Caco-2 (cell line): ENCODE results near the gene TSPAN9. TPM values are rescaled to one million over a fixed set of nuclear protein-coding genes. Genes with fewer than 3 reads are reported as not detected.

Experiments
- BruUV-seq: library from RNA; stranded (reverse); fragments of 400-500 nt; replicated peaks from 2 replicates; lab custom pipeline; 2021; lab: Mats Ljungman, UMichigan
- CTCF ChIA-PET: fragments of 300-600 bp; sonication (Branson Sonifier 250); formaldehyde crosslinking; loops from one replicate; lab custom pipeline; 2022; ENCODE audit warnings: antibody characterized with exemption; lab: Charles Lee
- POLR2A ChIA-PET: fragments of 300-600 bp; sonication (Branson Sonifier 250); formaldehyde crosslinking; loops from one replicate; lab custom pipeline; 2022; ENCODE audit warnings: antibody characterized with exemption; lab: Charles Lee
- DNase-seq, 2 experiments: peaks; one replicate each; pipeline versions ENCODE4 v3.0.0 to v3.0.0-alpha.2; 2020 to 2022
- H3K27me3 ChIP-seq: replicated peaks from 2 replicates; pipeline ENCODE4 v1.6.0; 2011; ENCODE audit warnings: low read length; ENCODE audit not compliant: control insufficient read depth, insufficient read depth
- H3K36me3 ChIP-seq: 2 replicates; pipeline ENCODE4 v1.5.1; 2011; ENCODE audit warnings: low read length; ENCODE audit not compliant: control insufficient read depth, insufficient read depth
- H3K4me1 ChIP-seq: fragments of 250-450 bp; sonication (Bioruptor Pico); 2 replicates; pipeline ENCODE4 v1.5.1; 2020; ENCODE audit warnings: mild to moderate bottlenecking
- H3K4me3 ChIP-seq: 2 replicates; pipeline ENCODE4 v1.5.1; 2011; ENCODE audit warnings: low read depth, mild to moderate bottlenecking, control low read depth, low read length
- H3K9me3 ChIP-seq: fragments of 250-450 bp; sonication (Bioruptor Pico); 2 replicates; pipeline ENCODE4 v1.5.1; 2020; ENCODE audit warnings: mild to moderate bottlenecking, moderate library complexity
- H3K27ac Mint-ChIP-seq: one replicate; pipeline ENCODE4 v1.8.0; 2022; ENCODE audit warnings: mixed read lengths; ENCODE audit not compliant: unreplicated experiment
- H3K27me3 Mint-ChIP-seq: one replicate; pipeline ENCODE4 v1.8.0; 2022; ENCODE audit warnings: mixed read lengths; ENCODE audit not compliant: insufficient read depth, unreplicated experiment
- H3K36me3 Mint-ChIP-seq: one replicate; pipeline ENCODE4 v1.8.0; 2022; ENCODE audit warnings: mild to moderate bottlenecking, mixed read lengths; ENCODE audit not compliant: insufficient read depth, unreplicated experiment
- H3K4me1 Mint-ChIP-seq: one replicate; pipeline ENCODE4 v1.8.0; 2022; ENCODE audit warnings: low read depth, mixed read lengths; ENCODE audit not compliant: unreplicated experiment
- H3K4me3 Mint-ChIP-seq: one replicate; pipeline ENCODE4 v1.8.0; 2022; ENCODE audit warnings: mild to moderate bottlenecking, moderate library complexity, mixed read lengths; ENCODE audit not compliant: unreplicated experiment
- H3K9me3 Mint-ChIP-seq: one replicate; pipeline ENCODE4 v1.8.0; 2022; ENCODE audit warnings: mixed read lengths; ENCODE audit not compliant: unreplicated experiment
- intact Hi-C: fragments of 100-400 bp; cut with micrococcal nuclease; formaldehyde crosslinking; loops from one replicate; pipeline ENCODE4 v1.10.0; 2022; ENCODE audit not compliant: unreplicated experiment
- total RNA-seq: library from RNA; stranded (reverse); gene quantifications from 2 replicates; pipeline ENCODE4 v1.2.3, GENCODE V29; 2022
- TF ChIP-seq, protein P1 (sequence below), 2 experiments: fragments of 200-600 bp in 1 of 2; IDR thresholded peaks; 1 replicate in 1 of 2; 2 replicates in 1 of 2; pipeline versions ENCODE4 v1.5.1 to v1.8.0; 2011 to 2022; ENCODE audit warnings: antibody characterized with exemption in 1 of 2, control low read depth in 1 of 2, inconsistent platforms in 1 of 2, low read depth in 1 of 2, low read length in 1 of 2, mild to moderate bottlenecking in 1 of 2, moderate library complexity in 1 of 2; ENCODE audit not compliant: insufficient read depth in 1 of 2, severe bottlenecking in 1 of 2, unreplicated experiment in 1 of 2

TSPAN9 gene
- total RNA-seq, 1 experiment from 2014 or later = 49.1 TPM

DNA sequence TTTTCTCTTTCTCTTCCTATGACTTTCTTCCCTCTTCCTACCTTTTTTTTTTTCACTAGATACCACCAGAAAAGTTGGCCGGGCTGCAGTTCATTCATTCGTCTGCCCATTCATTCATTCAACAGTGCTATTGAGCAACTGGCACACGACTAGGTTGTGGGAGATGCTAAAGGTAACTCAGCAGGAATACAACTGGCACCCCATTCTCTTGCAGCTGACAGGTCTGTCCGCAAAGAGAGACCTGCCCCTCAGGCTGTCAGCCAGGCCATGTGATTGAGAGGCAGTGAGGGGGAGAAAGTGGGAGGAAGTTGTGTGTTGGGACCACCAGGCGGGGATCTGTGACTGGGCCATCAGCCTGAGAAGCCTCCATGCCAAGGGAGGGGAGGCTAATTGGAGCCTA, 105.2 kb downstream of the TSPAN9 start:
- Histone ChIP-seq H3K4me3 (no peak overlapping the region), H3K36me3 (no peaks in the 10 kb centered on the region), H3K4me1 (no peaks in the 10 kb centered on the region), H3K9me3 (no peaks in the 10 kb centered on the region), H3K27me3 (no peaks in the 10 kb centered on the region)
- no peaks in the 10 kb centered on the region for H3K36me3 Mint-ChIP-seq
- no peak overlapping the region for H3K4me3 Mint-ChIP-seq
- H3K27ac Mint-ChIP-seq = no peak overlapping the region
- POLR2A ChIA-PET = no interaction called here
- TF ChIP-seq, protein P1, sequence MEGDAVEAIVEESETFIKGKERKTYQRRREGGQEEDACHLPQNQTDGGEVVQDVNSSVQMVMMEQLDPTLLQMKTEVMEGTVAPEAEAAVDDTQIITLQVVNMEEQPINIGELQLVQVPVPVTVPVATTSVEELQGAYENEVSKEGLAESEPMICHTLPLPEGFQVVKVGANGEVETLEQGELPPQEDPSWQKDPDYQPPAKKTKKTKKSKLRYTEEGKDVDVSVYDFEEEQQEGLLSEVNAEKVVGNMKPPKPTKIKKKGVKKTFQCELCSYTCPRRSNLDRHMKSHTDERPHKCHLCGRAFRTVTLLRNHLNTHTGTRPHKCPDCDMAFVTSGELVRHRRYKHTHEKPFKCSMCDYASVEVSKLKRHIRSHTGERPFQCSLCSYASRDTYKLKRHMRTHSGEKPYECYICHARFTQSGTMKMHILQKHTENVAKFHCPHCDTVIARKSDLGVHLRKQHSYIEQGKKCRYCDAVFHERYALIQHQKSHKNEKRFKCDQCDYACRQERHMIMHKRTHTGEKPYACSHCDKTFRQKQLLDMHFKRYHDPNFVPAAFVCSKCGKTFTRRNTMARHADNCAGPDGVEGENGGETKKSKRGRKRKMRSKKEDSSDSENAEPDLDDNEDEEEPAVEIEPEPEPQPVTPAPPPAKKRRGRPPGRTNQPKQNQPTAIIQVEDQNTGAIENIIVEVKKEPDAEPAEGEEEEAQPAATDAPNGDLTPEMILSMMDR (IDR thresholded peaks at IDR 0.05; ENCODE audit: insufficient read depth in 1 of 2, low read depth in 1 of 2, low read length in 1 of 2, severe bottlenecking in 1 of 2, unreplicated experiment in 1 of 2) = no peak
- CTCF ChIA-PET = interaction anchor here (0.6 kb wide), 1 partner anchor 1148 kb away, joined by 3 read pairs; no protein-coding TSS in a partner anchor
- no peaks in the 10 kb centered on the region for H3K27me3 Mint-ChIP-seq
- BruUV-seq = no TSS peak
- DNase-seq = no peak
- H3K4me1 Mint-ChIP-seq = peaks cover 6% of the 10 kb centered on the region
- H3K9me3 Mint-ChIP-seq = no peaks in the 10 kb centered on the region
- intact Hi-C loops = no loop called here

DNA sequence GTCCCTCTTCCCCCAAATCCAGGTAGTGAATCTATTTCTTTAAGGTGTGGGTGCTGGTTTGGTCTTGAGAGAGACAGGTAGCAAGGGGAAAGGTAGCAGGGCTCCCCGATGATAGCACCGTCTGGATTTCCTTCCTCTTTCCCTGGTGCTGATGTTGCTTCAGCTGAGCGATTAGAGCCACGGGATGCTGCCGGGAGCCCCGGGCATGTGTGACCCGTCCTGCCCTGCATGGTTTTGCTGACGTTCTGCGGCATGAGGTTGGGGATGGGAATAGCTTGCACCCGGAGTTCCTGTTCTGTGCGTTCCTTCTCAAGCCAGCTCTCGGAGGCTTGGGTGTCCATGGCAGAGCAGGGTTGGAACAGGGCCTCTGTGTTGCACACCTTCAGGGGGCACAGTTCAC, 107.3 kb downstream of the TSPAN9 start:
- TF ChIP-seq, protein P1 (IDR thresholded peaks at IDR 0.05; ENCODE audit: insufficient read depth in 1 of 2, low read depth in 1 of 2, low read length in 1 of 2, severe bottlenecking in 1 of 2, unreplicated experiment in 1 of 2) = no peak
- intact Hi-C loops = no loop called here
- H3K4me1 ChIP-seq = no peaks in the 10 kb centered on the region
- DNase-seq = no peak
- H3K4me1 Mint-ChIP-seq = peaks cover 6% of the 10 kb centered on the region
- no peaks in the 10 kb centered on the region for H3K27me3 ChIP-seq
- POLR2A ChIA-PET = no interaction called here
- CTCF ChIA-PET = no interaction called here
- H3K36me3 ChIP-seq = no peaks in the 10 kb centered on the region
- no peaks in the 10 kb centered on the region for H3K9me3 Mint-ChIP-seq
- no peak overlapping the region for H3K27ac Mint-ChIP-seq
- H3K9me3 ChIP-seq = no peaks in the 10 kb centered on the region
- H3K4me3 ChIP-seq = no peak overlapping the region
- no peaks in the 10 kb centered on the region for H3K36me3 Mint-ChIP-seq
- H3K27me3 Mint-ChIP-seq = no peaks in the 10 kb centered on the region
- no peak overlapping the region for H3K4me3 Mint-ChIP-seq
- BruUV-seq = no TSS peak

DNA sequence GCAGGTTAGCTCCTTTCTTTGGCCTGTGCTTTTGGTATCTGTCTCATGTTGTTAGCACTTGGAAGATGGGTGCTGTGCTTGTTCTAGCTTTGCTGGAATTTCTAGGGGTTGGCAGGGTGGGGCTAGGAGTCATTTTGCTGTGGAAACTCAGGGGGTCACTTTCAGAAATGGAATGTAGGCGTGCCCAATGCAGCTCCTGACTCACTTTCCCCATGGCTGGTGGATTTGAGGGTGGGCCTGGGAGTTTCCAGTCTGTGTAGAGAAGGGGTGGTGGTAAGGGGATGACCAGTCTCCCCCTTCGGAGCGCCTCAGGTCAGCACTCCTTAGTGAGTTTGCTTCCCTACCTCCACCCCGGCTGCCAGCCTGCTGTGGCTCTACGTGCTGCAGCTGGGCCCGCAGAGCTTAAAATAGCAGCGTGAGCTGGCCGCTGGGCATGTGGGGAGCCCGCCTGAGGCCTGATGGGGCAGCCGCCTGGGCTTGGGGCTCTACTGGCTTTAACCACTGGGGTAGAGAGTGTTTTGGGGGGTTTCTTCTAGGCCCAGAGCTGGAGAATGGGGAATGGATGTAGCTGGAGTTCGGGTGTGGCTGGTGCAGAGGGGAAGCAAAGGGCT, 108.2 kb downstream of the TSPAN9 start:
- H3K4me1 ChIP-seq = no peaks in the 10 kb centered on the region
- no peak overlapping the region for H3K4me3 Mint-ChIP-seq
- H3K9me3 ChIP-seq = no peaks in the 10 kb centered on the region
- peaks cover 6% of the 10 kb centered on the region for H3K4me1 Mint-ChIP-seq
- no peaks in the 10 kb centered on the region for H3K27me3 Mint-ChIP-seq
- H3K4me3 ChIP-seq = no peak overlapping the region
- no peaks in the 10 kb centered on the region for H3K36me3 Mint-ChIP-seq
- BruUV-seq = no TSS peak
- ChIA-PET POLR2A (no interaction called here), CTCF (interaction anchor here (0.6 to 1.1 kb wide), 2 partner anchors 20 to 497 kb away, joined by 3 read pairs; no protein-coding TSS in a partner anchor)
- intact Hi-C loops = no loop called here
- TF ChIP-seq, protein P1 (IDR thresholded peaks at IDR 0.05; ENCODE audit: insufficient read depth in 1 of 2, low read depth in 1 of 2, low read length in 1 of 2, severe bottlenecking in 1 of 2, unreplicated experiment in 1 of 2) = no peak
- no peaks in the 10 kb centered on the region for H3K27me3 ChIP-seq
- H3K27ac Mint-ChIP-seq = no peak overlapping the region
- no peaks in the 10 kb centered on the region for H3K36me3 ChIP-seq
- no peak for DNase-seq
- no peaks in the 10 kb centered on the region for H3K9me3 Mint-ChIP-seq
